GM10248 (cell line): Measurements from ENCODE around the gene TNFRSF21.
"Not testable (repeated sequence)": the region's sequence is repeated elsewhere in the genome, so short reads cannot be mapped to it uniquely, and the experiment has no call there.

Source experiments
- CTCF ChIA-PET: fragments of 300-600 bp; sonication (Branson Sonifier 250); formaldehyde crosslinking; extraction: SDS; loops from one replicate; lab custom pipeline; 2021; ENCODE audit warnings: antibody characterized with exemption; lab: Yijun Ruan, JAX
- POLR2A ChIA-PET: fragments of 350-650 bp; sonication (Branson Sonifier 250); formaldehyde crosslinking; extraction: SDS; loops from one replicate; lab custom pipeline; 2020; ENCODE audit warnings: antibody characterized with exemption; lab: Yijun Ruan, JAX
- DNase-seq: peaks from one replicate; pipeline ENCODE4 v3.0.0; 2012; ENCODE audit errors: extremely low spot score
- TF ChIP-seq, protein P1 (sequence below): IDR thresholded peaks from 2 replicates; pipeline ENCODE4 v1.5.1; 2012; ENCODE audit warnings: mild to moderate bottlenecking, low read depth; ENCODE audit errors: extremely low read depth, missing control alignments, control extremely low read depth

Gene TNFRSF21

DNA sequence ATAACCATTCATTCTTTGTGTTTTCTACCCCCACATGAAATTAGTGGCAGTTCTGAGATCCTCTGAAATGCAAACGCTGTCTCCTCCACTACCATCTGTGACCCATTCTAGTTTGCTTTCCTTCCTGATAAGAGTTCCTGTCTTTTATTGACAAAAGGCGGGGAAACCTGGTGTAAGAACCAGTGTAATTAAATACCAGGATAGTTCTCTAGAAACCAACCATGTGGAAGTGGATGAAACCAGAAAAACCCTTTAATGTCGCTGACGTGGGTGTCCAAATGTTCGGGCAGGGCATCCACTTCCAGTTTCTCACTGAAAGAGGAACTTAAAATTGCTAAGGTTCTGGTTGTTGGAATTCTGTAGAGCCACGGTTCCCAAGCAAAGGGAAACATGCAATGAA is 79.1 kb downstream of the TNFRSF21 start:
- DNase-seq: no peak
- TF ChIP-seq, protein P1, sequence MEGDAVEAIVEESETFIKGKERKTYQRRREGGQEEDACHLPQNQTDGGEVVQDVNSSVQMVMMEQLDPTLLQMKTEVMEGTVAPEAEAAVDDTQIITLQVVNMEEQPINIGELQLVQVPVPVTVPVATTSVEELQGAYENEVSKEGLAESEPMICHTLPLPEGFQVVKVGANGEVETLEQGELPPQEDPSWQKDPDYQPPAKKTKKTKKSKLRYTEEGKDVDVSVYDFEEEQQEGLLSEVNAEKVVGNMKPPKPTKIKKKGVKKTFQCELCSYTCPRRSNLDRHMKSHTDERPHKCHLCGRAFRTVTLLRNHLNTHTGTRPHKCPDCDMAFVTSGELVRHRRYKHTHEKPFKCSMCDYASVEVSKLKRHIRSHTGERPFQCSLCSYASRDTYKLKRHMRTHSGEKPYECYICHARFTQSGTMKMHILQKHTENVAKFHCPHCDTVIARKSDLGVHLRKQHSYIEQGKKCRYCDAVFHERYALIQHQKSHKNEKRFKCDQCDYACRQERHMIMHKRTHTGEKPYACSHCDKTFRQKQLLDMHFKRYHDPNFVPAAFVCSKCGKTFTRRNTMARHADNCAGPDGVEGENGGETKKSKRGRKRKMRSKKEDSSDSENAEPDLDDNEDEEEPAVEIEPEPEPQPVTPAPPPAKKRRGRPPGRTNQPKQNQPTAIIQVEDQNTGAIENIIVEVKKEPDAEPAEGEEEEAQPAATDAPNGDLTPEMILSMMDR: no peak
- ChIA-PET CTCF (no interaction called here), POLR2A (no interaction called here)

DNA sequence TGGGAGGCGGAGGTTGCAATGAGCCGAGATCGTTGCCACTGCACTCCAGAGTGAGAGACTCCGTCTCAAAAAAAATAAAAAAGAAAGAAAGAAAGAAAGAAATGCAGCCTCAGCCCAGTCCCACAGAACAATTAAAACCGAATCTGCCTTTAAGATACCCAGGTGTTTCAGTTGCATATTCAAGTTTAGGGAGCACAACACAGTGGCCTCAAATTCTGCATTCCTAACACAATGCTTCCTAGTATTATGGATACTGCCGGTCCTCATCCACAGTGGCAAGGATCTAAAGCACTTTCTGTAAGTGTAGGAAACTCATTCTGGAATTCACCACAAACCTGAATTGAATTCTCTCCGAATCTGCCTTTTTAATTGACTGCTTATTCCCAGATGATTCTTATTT is 80.5 kb downstream of the TNFRSF21 start:
- POLR2A ChIA-PET: no interaction called here
- TF ChIP-seq, protein P1: no peak
- DNase-seq: no peak
- CTCF ChIA-PET: interaction anchor here (0.9 kb wide), 1 partner anchor 22 kb away, joined by 3 read pairs; no protein-coding TSS in a partner anchor

DNA sequence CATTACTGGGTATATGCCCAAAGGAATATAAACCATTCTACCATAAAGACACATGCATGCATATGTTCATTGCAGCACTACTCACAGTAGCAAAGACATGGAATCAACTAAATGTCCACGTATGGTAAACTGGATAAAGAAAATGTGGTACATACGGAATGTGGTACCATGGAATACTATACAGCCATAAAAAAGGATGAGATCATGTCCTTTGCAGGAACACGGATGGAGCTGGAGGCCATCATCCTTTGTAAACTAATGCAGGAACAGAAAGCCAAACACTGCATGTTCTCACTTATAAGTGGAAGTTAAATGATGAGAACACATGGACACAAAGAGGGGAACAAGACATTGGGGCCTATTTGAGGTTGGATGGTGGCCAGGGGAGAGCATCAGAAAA is 81.6 kb downstream of the TNFRSF21 start:
- POLR2A ChIA-PET, CTCF ChIA-PET, DNase-seq: not testable (repeated sequence)

DNA sequence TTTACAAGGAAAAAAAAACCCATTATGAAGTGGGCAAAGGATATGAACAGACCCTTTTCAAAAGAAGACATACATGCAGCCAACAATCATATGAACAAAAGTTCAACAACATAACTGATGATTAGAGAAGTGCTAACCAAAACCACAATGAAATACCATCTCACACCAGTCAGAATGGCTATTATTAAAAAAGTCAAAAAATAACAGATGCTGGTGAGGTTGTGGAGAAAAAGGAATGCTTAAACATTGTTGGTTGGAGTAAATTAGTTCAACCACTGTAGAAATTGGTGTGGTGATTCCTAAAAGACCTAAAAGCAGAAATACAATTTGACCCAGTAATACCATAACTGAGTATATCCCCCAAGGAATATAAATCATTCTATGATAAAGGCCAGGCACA is 86.5 kb downstream of the TNFRSF21 start:
- CTCF ChIA-PET, DNase-seq, POLR2A ChIA-PET: not testable (repeated sequence)

DNA sequence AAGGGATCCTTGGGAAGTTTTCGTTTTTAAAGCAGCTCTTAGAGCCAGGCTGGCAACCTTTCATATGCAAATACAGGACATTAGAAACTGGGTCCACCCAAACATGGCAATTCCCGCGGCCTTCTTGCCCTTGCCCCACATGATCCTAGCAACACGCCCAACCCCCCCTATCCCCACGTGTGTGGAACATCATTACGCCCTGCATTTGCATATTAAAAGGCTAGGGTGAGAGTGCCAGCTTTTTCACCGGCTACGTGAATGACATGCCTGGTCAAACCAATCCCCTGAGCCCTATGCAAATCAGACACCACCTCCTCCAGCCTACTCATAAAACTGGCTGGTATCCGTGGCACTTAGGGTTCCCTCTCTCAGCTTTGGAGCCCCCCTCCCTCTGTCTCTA is 88.1 kb downstream of the TNFRSF21 start:
- TF ChIP-seq, protein P1: no peak
- no peak for DNase-seq
- POLR2A ChIA-PET: no interaction called here
- CTCF ChIA-PET: interaction anchor here (1.2 to 2.3 kb wide), 2 partner anchors 13 to 88 kb away, joined by 3 to 5 read pairs; partner anchors contain the start of gene TNFRSF21

DNA sequence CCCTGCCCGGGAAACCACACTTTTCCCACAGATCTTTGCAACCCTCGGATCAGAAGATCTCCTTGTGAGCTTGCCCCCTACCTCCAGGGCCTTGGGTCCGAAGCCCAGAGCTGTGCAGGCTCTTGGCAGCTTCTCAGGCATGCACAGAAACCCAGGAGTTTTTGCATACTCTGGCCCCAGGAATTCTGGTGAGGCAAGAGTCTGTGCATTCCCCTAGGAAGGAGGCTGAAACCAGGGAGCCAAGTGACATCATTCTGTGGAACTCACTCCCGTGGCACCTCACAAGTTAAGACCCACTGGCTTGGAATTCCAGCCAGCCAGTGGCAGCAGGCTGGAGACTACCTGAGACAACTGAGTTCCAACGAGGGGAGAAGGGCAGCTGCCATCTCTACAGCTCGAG is 100.1 kb downstream of the TNFRSF21 start:
- ChIA-PET POLR2A (no interaction called here), CTCF (interaction anchor here (1.5 kb wide), 1 partner anchor 74 kb away, joined by 3 read pairs; no protein-coding TSS in a partner anchor)
- DNase-seq: no peak
- TF ChIP-seq, protein P1: no peak

DNA sequence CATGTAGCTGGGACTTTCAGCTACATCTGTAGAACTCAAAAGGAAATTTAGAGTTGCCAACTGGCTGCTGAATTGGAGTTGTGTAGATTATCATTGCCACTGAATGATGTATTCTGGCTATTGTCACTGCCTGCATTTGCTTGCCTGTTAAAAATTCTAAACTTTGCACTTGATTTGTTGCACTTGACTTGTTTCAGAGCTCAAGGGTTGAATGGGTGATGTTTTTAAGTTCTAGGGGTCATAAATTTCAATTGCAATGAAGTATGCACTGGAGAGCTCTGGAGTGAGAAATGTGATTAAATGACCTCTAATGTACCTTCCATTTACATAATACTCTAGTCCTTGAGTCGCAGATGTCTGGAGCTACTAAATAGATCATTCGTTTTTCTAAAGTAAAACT is 102.4 kb downstream of the TNFRSF21 start:
- TF ChIP-seq, protein P1: no peak
- DNase-seq: no peak
- ChIA-PET POLR2A (no interaction called here), CTCF (interaction anchor here (1.2 kb wide), 1 partner anchor 22 kb away, joined by 3 read pairs; no protein-coding TSS in a partner anchor)

DNA sequence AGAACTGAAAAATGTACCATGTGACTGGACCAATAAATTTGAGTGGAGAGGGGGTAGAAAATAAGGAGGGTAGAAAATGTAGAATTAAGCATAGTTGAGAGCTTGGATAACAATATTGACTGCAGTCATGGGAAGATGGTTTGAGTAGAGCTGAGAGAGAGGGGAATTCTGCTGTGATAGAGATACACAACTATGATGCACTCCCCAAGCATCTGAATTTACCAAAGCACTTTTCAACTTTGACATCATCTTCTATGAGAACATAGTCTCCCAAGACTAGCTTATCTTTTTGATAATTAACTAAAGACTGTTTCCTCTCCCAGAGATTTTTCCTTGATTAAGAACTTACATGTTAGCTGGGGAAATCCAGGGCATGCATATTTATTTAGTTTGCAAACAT is 103.1 kb downstream of the TNFRSF21 start:
- DNase-seq: no peak
- ChIA-PET POLR2A (no interaction called here), CTCF (interaction anchor here (1.2 kb wide), 1 partner anchor 23 kb away, joined by 3 read pairs; no protein-coding TSS in a partner anchor)
- TF ChIP-seq, protein P1: no peak
